ENCODE data around the gene ADAMTS3.
A peak's percentile ranks its signal among the peaks of the same experiment; 100 is the strongest.
"Not testable (repeated sequence)": the region's sequence is repeated elsewhere in the genome, so short reads cannot be mapped to it uniquely, and the experiment has no call there.

The ADAMTS3 gene

GRCh38 chr4:72552447-72552846 lies 16.6 kb downstream of the ADAMTS3 start:
- DNase-seq (ENCODE audit: low read depth) = no peak

- no peak for DNase-seq (ENCODE audit: low read depth)
Measured at GRCh38 chr4:72546456-72546855, 22.6 kb downstream of the ADAMTS3 start.

- DNase-seq (ENCODE audit: low read depth) = not testable (repeated sequence)
Measured at GRCh38 chr4:72540694-72541093, 28.3 kb downstream of the ADAMTS3 start.

- no peak for DNase-seq (ENCODE audit: low read depth)
Measured at GRCh38 chr4:72538006-72538405, 31.0 kb downstream of the ADAMTS3 start.

GRCh38 chr4:72536443-72536842 lies 32.6 kb downstream of the ADAMTS3 start:
- no peak for DNase-seq (ENCODE audit: low read depth)

- no peak for DNase-seq (ENCODE audit: low read depth)
Measured at GRCh38 chr4:72531768-72532290, 37.2 kb downstream of the ADAMTS3 start.

- DNase-seq (ENCODE audit: low read depth) = no peak
Measured at GRCh38 chr4:72531322-72531721, 37.7 kb downstream of the ADAMTS3 start.

GRCh38 chr4:72529148-72529822 lies 39.7 kb downstream of the ADAMTS3 start:
- no peak for DNase-seq (ENCODE audit: low read depth)

- no peak for DNase-seq (ENCODE audit: low read depth)
Measured at GRCh38 chr4:72527038-72527646, 41.9 kb downstream of the ADAMTS3 start.

GRCh38 chr4:72525938-72526337 lies 43.1 kb downstream of the ADAMTS3 start:
- peak; percentile 26 for DNase-seq (ENCODE audit: low read depth)

- DNase-seq (ENCODE audit: low read depth) = no peak
Measured at GRCh38 chr4:72522440-72522839, 46.6 kb downstream of the ADAMTS3 start.

- DNase-seq (ENCODE audit: low read depth) = no peak
Measured at GRCh38 chr4:72513227-72513626, 55.8 kb downstream of the ADAMTS3 start.

GRCh38 chr4:72507860-72508419 lies 61.1 kb downstream of the ADAMTS3 start:
- DNase-seq (ENCODE audit: low read depth) = no peak

- DNase-seq (ENCODE audit: low read depth) = no peak
Measured at GRCh38 chr4:72507167-72507566, 61.9 kb downstream of the ADAMTS3 start.

GRCh38 chr4:72505314-72505744 lies 63.7 kb downstream of the ADAMTS3 start:
- DNase-seq (ENCODE audit: low read depth) = peak; percentile 27

- DNase-seq (ENCODE audit: low read depth) = no peak
Measured at GRCh38 chr4:72500214-72500613, 68.8 kb downstream of the ADAMTS3 start.

- DNase-seq (ENCODE audit: low read depth) = no peak
Measured at GRCh38 chr4:72496119-72496518, 72.9 kb downstream of the ADAMTS3 start.

GRCh38 chr4:72494156-72494555 lies 74.9 kb downstream of the ADAMTS3 start:
- no peak for DNase-seq (ENCODE audit: low read depth)

- DNase-seq (ENCODE audit: low read depth) = no peak
Measured at GRCh38 chr4:72489267-72489666, 79.8 kb downstream of the ADAMTS3 start.

GRCh38 chr4:72486991-72487390 lies 82.0 kb downstream of the ADAMTS3 start:
- DNase-seq (ENCODE audit: low read depth) = no peak

GRCh38 chr4:72484981-72485380 lies 84.0 kb downstream of the ADAMTS3 start:
- no peak for DNase-seq (ENCODE audit: low read depth)

GRCh38 chr4:72473434-72473900 lies 95.6 kb downstream of the ADAMTS3 start:
- no peak for DNase-seq (ENCODE audit: low read depth)

GRCh38 chr4:72471816-72472215 lies 97.2 kb downstream of the ADAMTS3 start:
- no peak for DNase-seq (ENCODE audit: low read depth)
